T-cell (primary cell): ENCODE data around the gene FXYD6. TPM values are rescaled to one million over a fixed set of nuclear protein-coding genes. Genes with fewer than 3 reads are reported as not detected.

Experiments used
- ATAC-seq, 4 experiments: fragments of 200-7000 bp in 3 of 4; fragments of 150-1000 bp in 1 of 4; cut with Tn5 transposase; replicated peaks in 1 of 4; 1 replicate in 3 of 4; 2 replicates in 1 of 4; pipeline ENCODE4 v1.10.0; 2021; ENCODE audit warnings: moderate library complexity in 3 of 4, mild to moderate bottlenecking in 2 of 4, moderate number of reproducible peaks in 1 of 4
- CTCF ChIA-PET, 2 donors: fragments of 300-600 bp; sonication (Branson Sonifier 250); formaldehyde crosslinking; loops; one replicate each; lab custom pipeline; 2022; ENCODE audit warnings: antibody characterized with exemption in 2 of 2; lab: Charles Lee
- POLR2A ChIA-PET, 2 donors: fragments of 300-600 bp; sonication (Branson Sonifier 250); formaldehyde crosslinking; loops; one replicate each; lab custom pipeline; 2022; ENCODE audit warnings: antibody characterized with exemption in 2 of 2; lab: Charles Lee
- DNase-seq, 35 experiments: peaks; one replicate each; pipeline versions ENCODE4 v3.0.0 to v3.0.0-alpha.2; 2013 to 2023
- H3K27ac ChIP-seq: one replicate; pipeline ENCODE4 v1.5.1; 2013; ENCODE audit warnings: low read length
- H3K27me3 ChIP-seq, 2 experiments: replicated peaks in 1 of 2; 1 replicate in 1 of 2; 2 replicates in 1 of 2; pipeline versions ENCODE4 v1.6.1 to v1.7.0; 2013; ENCODE audit warnings: low read length in 1 of 2, mixed read lengths in 1 of 2; ENCODE audit not compliant: control insufficient read depth in 2 of 2, insufficient read depth in 2 of 2; ENCODE audit errors: extremely low read depth in 1 of 2
- H3K36me3 ChIP-seq, 2 donors: 1 replicate in 1 of 2; 2 replicates in 1 of 2; pipeline versions ENCODE4 v1.6.1 to v1.7.0; 2013; ENCODE audit warnings: low read length in 1 of 2; ENCODE audit not compliant: control insufficient read depth in 2 of 2, insufficient read depth in 1 of 2; ENCODE audit errors: extremely low read depth in 1 of 2
- H3K4me1 ChIP-seq, 2 experiments: 1 replicate in 1 of 2; 2 replicates in 1 of 2; pipeline versions ENCODE4 v1.6.1 to v1.7.0; 2013; ENCODE audit warnings: low read length in 2 of 2, mixed read lengths in 1 of 2; ENCODE audit not compliant: insufficient read depth in 2 of 2, control insufficient read depth in 1 of 2; ENCODE audit errors: extremely low read depth in 1 of 2
- H3K4me3 ChIP-seq, 2 donors: 1 replicate in 1 of 2; 2 replicates in 1 of 2; pipeline versions ENCODE4 v1.5.1 to v1.7.0; 2013; ENCODE audit warnings: mild to moderate bottlenecking in 2 of 2, low read length in 1 of 2, moderate library complexity in 1 of 2; ENCODE audit not compliant: control insufficient read depth in 1 of 2; ENCODE audit errors: extremely low read depth in 1 of 2
- H3K9me3 ChIP-seq: 2 replicates; pipeline ENCODE4 v1.7.0; 2013
- H3K27ac Mint-ChIP-seq, 2 donors: one replicate each; pipeline ENCODE4 v1.8.0; 2020 to 2021; ENCODE audit warnings: mild to moderate bottlenecking in 2 of 2, mixed read lengths in 2 of 2
- H3K27me3 Mint-ChIP-seq, 2 donors: one replicate each; pipeline ENCODE4 v1.8.0; 2021 to 2022; ENCODE audit warnings: mixed read lengths in 2 of 2
- H3K36me3 Mint-ChIP-seq: one replicate; pipeline ENCODE4 v1.8.0; 2021; ENCODE audit warnings: mixed read lengths
- H3K4me1 Mint-ChIP-seq, 3 donors: one replicate each; pipeline ENCODE4 v1.8.0; 2020 to 2022; ENCODE audit warnings: mixed read lengths in 3 of 3, mild to moderate bottlenecking in 1 of 3
- H3K4me3 Mint-ChIP-seq, 3 donors: one replicate each; pipeline ENCODE4 v1.8.0; 2020 to 2022; ENCODE audit warnings: mild to moderate bottlenecking in 3 of 3, mixed read lengths in 3 of 3, moderate library complexity in 3 of 3
- H3K9me3 Mint-ChIP-seq, 3 donors: one replicate each; pipeline ENCODE4 v1.8.0; 2020 to 2022; ENCODE audit warnings: mixed read lengths in 3 of 3
- WGBS: methylation state at CpG from one replicate; pipeline ENCODE4 v1.1.5; 2013; ENCODE audit warnings: missing lambda C conversion rate; ENCODE audit not compliant: insufficient coverage; 5-methylcytosine and 5-hydroxymethylcytosine counted together
- total RNA-seq, 35 experiments: library from RNA in 6 of 35; stranded (reverse) in 6 of 35; fragments of 120-200 nt in 1 of 35; gene quantifications; one replicate each; pipeline versions ENCODE4 v1.2.1 to v1.2.4 and lab custom pipeline; 2013 to 2026

The FXYD6 gene
- total RNA-seq, 5 donors from 2014 or later (not counting 1 experiment from before 2014, with no cell fraction given): 0.38 to 0.73 (median 0.53) TPM; not detected in 2

- no peaks in the 10 kb centered on the region for H3K36me3 ChIP-seq
- ATAC-seq: no peak
- Mint-ChIP-seq H3K9me3 (no peaks in the 10 kb centered on the region), H3K27ac (no peak overlapping the region), H3K4me1 (peaks cover 2 to 5% (median 4%) of the 10 kb centered on the region in 3 donors), H3K36me3 (peaks cover 8% of the 10 kb centered on the region), H3K27me3 (peaks cover 0 to 5% of the 10 kb centered on the region in 2 donors), H3K4me3 (no peak overlapping the region)
- H3K4me1 ChIP-seq: peaks cover 0 to 1% of the 10 kb centered on the region in 2 experiments
- no peak overlapping the region for H3K4me3 ChIP-seq
- WGBS: 100% methylated on average over 2 of the region's 7 CpGs
- H3K27ac ChIP-seq: no peak overlapping the region
- H3K9me3 ChIP-seq: no peaks in the 10 kb centered on the region
- peaks cover 0 to 2% of the 10 kb centered on the region in 2 experiments for H3K27me3 ChIP-seq
- ChIA-PET POLR2A (no interaction called here), CTCF (no interaction called here)
- DNase-seq: no peak
Observed at GRCh38 chr11:117912497-117912896, 36.0 kb upstream of the FXYD6 start.

GRCh38 chr11:117911694-117912093, 35.2 kb upstream of the FXYD6 start:
- ATAC-seq (no peak), DNase-seq (no peak)
- WGBS: no CpG with 5 or more reads among the region's 3 CpGs
- no peak overlapping the region for H3K4me3 ChIP-seq
- Mint-ChIP-seq H3K4me1 (peaks cover 4 to 8% (median 7%) of the 10 kb centered on the region in 3 donors), H3K27ac (no peak overlapping the region), H3K36me3 (peaks cover 8% of the 10 kb centered on the region), H3K27me3 (peaks cover 0 to 6% of the 10 kb centered on the region in 2 donors), H3K9me3 (no peaks in the 10 kb centered on the region), H3K4me3 (no peak overlapping the region)
- POLR2A ChIA-PET: no interaction called here
- no peak overlapping the region for H3K27ac ChIP-seq
- H3K9me3 ChIP-seq: no peaks in the 10 kb centered on the region
- H3K27me3 ChIP-seq: peaks cover 0 to 2% of the 10 kb centered on the region in 2 experiments
- H3K4me1 ChIP-seq: peaks cover 0 to 7% of the 10 kb centered on the region in 2 experiments
- CTCF ChIA-PET: no interaction called here
- no peaks in the 10 kb centered on the region for H3K36me3 ChIP-seq

GRCh38 chr11:117910941-117911655, 34.6 kb upstream of the FXYD6 start:
- H3K27ac ChIP-seq: no peak overlapping the region
- H3K9me3 Mint-ChIP-seq: no peaks in the 10 kb centered on the region
- ATAC-seq: no peak
- no peak overlapping the region for H3K27ac Mint-ChIP-seq
- H3K9me3 ChIP-seq: no peaks in the 10 kb centered on the region
- H3K36me3 Mint-ChIP-seq: peaks cover 8% of the 10 kb centered on the region
- H3K36me3 ChIP-seq: no peaks in the 10 kb centered on the region
- DNase-seq: peak in 1 of 35 experiments; percentile 2
- ChIA-PET POLR2A (no interaction called here), CTCF (no interaction called here)
- no peak overlapping the region for H3K4me3 Mint-ChIP-seq
- H3K4me3 ChIP-seq: no peak overlapping the region
- peaks cover 0 to 7% of the 10 kb centered on the region in 2 experiments for H3K4me1 ChIP-seq
- peaks cover 0 to 2% of the 10 kb centered on the region in 2 experiments for H3K27me3 ChIP-seq
- peaks cover 0 to 6% of the 10 kb centered on the region in 2 donors for H3K27me3 Mint-ChIP-seq
- H3K4me1 Mint-ChIP-seq: peaks cover 4 to 8% (median 7%) of the 10 kb centered on the region in 3 donors
- 54% methylated on average over 10 of the region's 12 CpGs for WGBS

GRCh38 chr11:117910525-117910924, 34.1 kb upstream of the FXYD6 start:
- H3K9me3 Mint-ChIP-seq: no peaks in the 10 kb centered on the region
- H3K4me1 ChIP-seq: peaks cover 0 to 7% of the 10 kb centered on the region in 2 experiments
- ATAC-seq (no peak), DNase-seq (peak in 1 of 35 experiments; percentile 2)
- H3K4me3 Mint-ChIP-seq: no peak overlapping the region
- peaks cover 4 to 8% (median 7%) of the 10 kb centered on the region in 3 donors for H3K4me1 Mint-ChIP-seq
- peaks cover 8% of the 10 kb centered on the region for H3K36me3 Mint-ChIP-seq
- whole genome bisulfite sequencing: 100% methylated on average over 1 of the region's 4 CpGs
- no peak overlapping the region for H3K4me3 ChIP-seq
- no peaks in the 10 kb centered on the region for H3K9me3 ChIP-seq
- CTCF ChIA-PET: no interaction called here
- no peaks in the 10 kb centered on the region for H3K36me3 ChIP-seq
- H3K27ac ChIP-seq: no peak overlapping the region
- H3K27me3 ChIP-seq: peaks cover 0 to 2% of the 10 kb centered on the region in 2 experiments
- H3K27me3 Mint-ChIP-seq: peaks cover 0 to 6% of the 10 kb centered on the region in 2 donors
- POLR2A ChIA-PET: no interaction called here
- no peak overlapping the region for H3K27ac Mint-ChIP-seq

GRCh38 chr11:117909611-117910382, 33.3 kb upstream of the FXYD6 start:
- Histone ChIP-seq H3K9me3 (no peaks in the 10 kb centered on the region), H3K4me1 (peaks cover 0 to 7% of the 10 kb centered on the region in 2 experiments), H3K27me3 (peaks cover 0 to 2% of the 10 kb centered on the region in 2 experiments), H3K27ac (no peak overlapping the region), H3K36me3 (no peaks in the 10 kb centered on the region), H3K4me3 (no peak overlapping the region)
- Mint-ChIP-seq H3K27me3 (peaks cover 0 to 6% of the 10 kb centered on the region in 2 donors), H3K4me1 (peaks cover 4 to 8% (median 7%) of the 10 kb centered on the region in 3 donors), H3K4me3 (no peak overlapping the region), H3K9me3 (no peaks in the 10 kb centered on the region), H3K27ac (no peak overlapping the region), H3K36me3 (peaks cover 8% of the 10 kb centered on the region)
- DNase-seq (peak in 1 of 35 experiments; percentile 10), ATAC-seq (no peak)
- POLR2A ChIA-PET: no interaction called here
- CTCF ChIA-PET: no interaction called here
- 87% methylated on average over 19 of the region's 20 CpGs for WGBS

GRCh38 chr11:117908959-117909610, 32.6 kb upstream of the FXYD6 start:
- Histone ChIP-seq H3K4me1 (peaks cover 0 to 7% of the 10 kb centered on the region in 2 experiments), H3K9me3 (no peaks in the 10 kb centered on the region), H3K36me3 (no peaks in the 10 kb centered on the region), H3K4me3 (no peak overlapping the region), H3K27ac (no peak overlapping the region), H3K27me3 (peaks cover 0 to 2% of the 10 kb centered on the region in 2 experiments)
- no peak overlapping the region for H3K4me3 Mint-ChIP-seq
- ATAC-seq (no peak), DNase-seq (peak in 1 of 35 experiments; percentile 3)
- peaks cover 4 to 8% (median 7%) of the 10 kb centered on the region in 3 donors for H3K4me1 Mint-ChIP-seq
- no peak overlapping the region for H3K27ac Mint-ChIP-seq
- CTCF ChIA-PET: no interaction called here
- H3K36me3 Mint-ChIP-seq: peaks cover 8% of the 10 kb centered on the region
- no peaks in the 10 kb centered on the region for H3K9me3 Mint-ChIP-seq
- 80% methylated on average over 4 of the region's 4 CpGs for WGBS
- POLR2A ChIA-PET: no interaction called here
- peaks cover 0 to 6% of the 10 kb centered on the region in 2 donors for H3K27me3 Mint-ChIP-seq
